SK-N-SH treated with all-trans-retinoic acid at 6 μM for 48 hours (cell line): Measurements from ENCODE around the gene ECE1.

Experiments used
- ATAC-seq: fragments of 200-7000 bp; cut with Tn5 transposase; 3 replicates; pipeline ENCODE4 v1.9.1; 2020; ENCODE audit warnings: mild to moderate bottlenecking, moderate library complexity
- ARNTL ChIP-seq: fragments of 450-650 bp; formaldehyde crosslinking; IDR thresholded peaks from 2 replicates; pipeline ENCODE4 v1.5.0; 2020; ENCODE audit warnings: low read depth, mild to moderate bottlenecking, moderate library complexity, borderline replicate concordance
- CREB5 ChIP-seq: fragments of 250-450 bp; sonication (Bioruptor Pico); IDR thresholded peaks from 2 replicates; pipeline ENCODE4 v1.5.1; 2020; ENCODE audit warnings: low read depth, mild to moderate bottlenecking, moderate library complexity
- CSDC2 ChIP-seq: fragments of 250-450 bp; sonication (Bioruptor Pico); IDR thresholded peaks from 2 replicates; pipeline ENCODE4 v1.5.0; 2020; ENCODE audit warnings: mild to moderate bottlenecking, moderate library complexity
- ESRRG ChIP-seq: fragments of 250-450 bp; sonication (Bioruptor Pico); IDR thresholded peaks from 2 replicates; pipeline ENCODE4 v1.6.1; 2021; ENCODE audit warnings: mild to moderate bottlenecking
- GLIS3 ChIP-seq: fragments of 250-450 bp; sonication (Bioruptor Pico); IDR thresholded peaks from 2 replicates; pipeline ENCODE4 v1.5.0; 2020; ENCODE audit warnings: mild to moderate bottlenecking, moderate library complexity
- ISL1 ChIP-seq: fragments of 250-450 bp; sonication (Bioruptor Pico); IDR thresholded peaks from 2 replicates; pipeline ENCODE4 v2.1.2; 2022; ENCODE audit warnings: mild to moderate bottlenecking, moderate library complexity
- OSR1 ChIP-seq: fragments of 250-450 bp; sonication (Bioruptor Pico); IDR thresholded peaks from 2 replicates; pipeline ENCODE4 v1.8.0; 2022; ENCODE audit warnings: moderate library complexity, mild to moderate bottlenecking, inconsistent platforms
- PATZ1 ChIP-seq: fragments of 250-450 bp; sonication (Bioruptor Pico); IDR thresholded peaks from 2 replicates; pipeline ENCODE4 v1.8.0; 2020; ENCODE audit warnings: mild to moderate bottlenecking, moderate library complexity, borderline replicate concordance
- POU6F1 ChIP-seq: fragments of 250-450 bp; sonication (Bioruptor Pico); IDR thresholded peaks from 2 replicates; pipeline ENCODE4 v1.8.0; 2021; ENCODE audit warnings: low read depth, mild to moderate bottlenecking, moderate library complexity, borderline replicate concordance
- PPARA ChIP-seq: fragments of 250-450 bp; sonication (Bioruptor Pico); IDR thresholded peaks from 2 replicates; pipeline ENCODE4 v1.5.0; 2020; ENCODE audit warnings: mild to moderate bottlenecking, borderline replicate concordance
- SNAI2 ChIP-seq: fragments of 250-450 bp; sonication (Bioruptor Pico); IDR thresholded peaks from 2 replicates; pipeline ENCODE4 v1.5.0; 2020; ENCODE audit warnings: mild to moderate bottlenecking, moderate library complexity
- TOX ChIP-seq: fragments of 250-450 bp; sonication (Bioruptor Pico); IDR thresholded peaks from 2 replicates; pipeline ENCODE4 v1.8.0; 2021; ENCODE audit warnings: mild to moderate bottlenecking, moderate library complexity, borderline replicate concordance
- ZFP3 ChIP-seq: fragments of 250-450 bp; sonication (Bioruptor Pico); IDR thresholded peaks from 2 replicates; pipeline ENCODE4 v1.5.0; 2020; ENCODE audit warnings: mild to moderate bottlenecking, moderate library complexity
- ZNF565 ChIP-seq: fragments of 450-650 bp; formaldehyde crosslinking; conservative IDR thresholded peaks from 2 replicates; pipeline ENCODE4 v1.5.0; 2020; ENCODE audit warnings: low read depth, mild to moderate bottlenecking, moderate library complexity
- ZNF70 ChIP-seq: fragments of 450-650 bp; formaldehyde crosslinking; IDR thresholded peaks from 2 replicates; pipeline ENCODE4 v1.5.0; 2020; ENCODE audit warnings: mild to moderate bottlenecking, moderate library complexity
- ZNF8 ChIP-seq: fragments of 450-650 bp; formaldehyde crosslinking; IDR thresholded peaks from 2 replicates; pipeline ENCODE4 v1.5.0; 2020; ENCODE audit warnings: mild to moderate bottlenecking, moderate library complexity
- TF ChIP-seq, protein P1 (sequence below): fragments of 250-450 bp; sonication (Bioruptor Pico); IDR thresholded peaks from 2 replicates; pipeline ENCODE4 v1.5.0; 2020; ENCODE audit warnings: mild to moderate bottlenecking, moderate library complexity
- TF ChIP-seq, protein P2 (sequence below): fragments of 250-450 bp; sonication (Bioruptor Pico); IDR thresholded peaks from 2 replicates; pipeline ENCODE4 v1.5.1; 2021; ENCODE audit warnings: mild to moderate bottlenecking, moderate library complexity

Gene ECE1

DNA sequence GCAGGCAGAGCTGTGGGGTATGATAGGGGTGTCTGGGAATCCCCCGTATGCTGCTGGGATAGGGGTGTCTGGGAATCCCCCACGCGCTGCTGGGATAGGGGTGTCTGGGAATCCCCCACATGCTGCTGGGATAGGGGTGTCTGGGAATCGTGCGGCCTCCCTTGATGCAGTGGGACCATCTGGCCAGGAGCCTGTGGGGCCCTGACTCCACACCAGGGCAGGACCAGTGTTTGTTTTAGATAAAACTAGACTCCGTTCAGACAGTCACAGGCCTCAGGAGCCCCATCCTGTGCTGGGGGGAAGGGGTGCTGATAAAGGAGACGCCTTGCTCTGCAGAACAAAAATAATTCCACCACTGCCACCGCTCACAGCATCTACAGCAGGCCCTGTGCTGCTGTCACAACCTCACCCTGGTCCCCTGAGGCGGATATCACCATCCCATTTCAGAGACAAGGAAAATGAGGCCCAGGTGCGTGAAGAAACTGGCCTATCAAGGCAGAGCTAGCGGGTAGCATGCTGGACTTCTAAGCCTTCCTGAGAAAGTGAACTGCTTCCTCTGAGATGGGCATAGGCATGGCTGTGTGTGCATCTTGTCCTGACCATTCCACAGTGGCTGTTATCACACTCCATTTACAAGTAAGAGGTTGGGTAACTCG lies 24.0 kb downstream of the ECE1 start (continued):
- TF ChIP-seq PATZ1 (CRISPR knock-in tag) (no peak), PPARA (CRISPR knock-in tag) (no peak), ARNTL (CRISPR knock-in tag) (no peak), OSR1 (no peak), ESRRG (no peak), GLIS3 (CRISPR knock-in tag) (no peak)

- ATAC-seq: no peak
- TF ChIP-seq CSDC2 (CRISPR knock-in tag): no peak
- no peak for TF ChIP-seq ZNF565 (CRISPR knock-in tag)
- no peak for TF ChIP-seq ZNF70 (CRISPR knock-in tag)
- no peak for TF ChIP-seq GLIS3 (CRISPR knock-in tag)
- no peak for TF ChIP-seq CREB5 (CRISPR knock-in tag)
- TF ChIP-seq SNAI2 (CRISPR knock-in tag): no peak
- no peak for TF ChIP-seq PPARA (CRISPR knock-in tag)
- no peak for TF ChIP-seq TOX (CRISPR knock-in tag)
- TF ChIP-seq, protein P1, sequence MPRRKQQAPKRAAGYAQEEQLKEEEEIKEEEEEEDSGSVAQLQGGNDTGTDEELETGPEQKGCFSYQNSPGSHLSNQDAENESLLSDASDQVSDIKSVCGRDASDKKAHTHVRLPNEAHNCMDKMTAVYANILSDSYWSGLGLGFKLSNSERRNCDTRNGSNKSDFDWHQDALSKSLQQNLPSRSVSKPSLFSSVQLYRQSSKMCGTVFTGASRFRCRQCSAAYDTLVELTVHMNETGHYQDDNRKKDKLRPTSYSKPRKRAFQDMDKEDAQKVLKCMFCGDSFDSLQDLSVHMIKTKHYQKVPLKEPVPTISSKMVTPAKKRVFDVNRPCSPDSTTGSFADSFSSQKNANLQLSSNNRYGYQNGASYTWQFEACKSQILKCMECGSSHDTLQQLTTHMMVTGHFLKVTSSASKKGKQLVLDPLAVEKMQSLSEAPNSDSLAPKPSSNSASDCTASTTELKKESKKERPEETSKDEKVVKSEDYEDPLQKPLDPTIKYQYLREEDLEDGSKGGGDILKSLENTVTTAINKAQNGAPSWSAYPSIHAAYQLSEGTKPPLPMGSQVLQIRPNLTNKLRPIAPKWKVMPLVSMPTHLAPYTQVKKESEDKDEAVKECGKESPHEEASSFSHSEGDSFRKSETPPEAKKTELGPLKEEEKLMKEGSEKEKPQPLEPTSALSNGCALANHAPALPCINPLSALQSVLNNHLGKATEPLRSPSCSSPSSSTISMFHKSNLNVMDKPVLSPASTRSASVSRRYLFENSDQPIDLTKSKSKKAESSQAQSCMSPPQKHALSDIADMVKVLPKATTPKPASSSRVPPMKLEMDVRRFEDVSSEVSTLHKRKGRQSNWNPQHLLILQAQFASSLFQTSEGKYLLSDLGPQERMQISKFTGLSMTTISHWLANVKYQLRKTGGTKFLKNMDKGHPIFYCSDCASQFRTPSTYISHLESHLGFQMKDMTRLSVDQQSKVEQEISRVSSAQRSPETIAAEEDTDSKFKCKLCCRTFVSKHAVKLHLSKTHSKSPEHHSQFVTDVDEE (CRISPR knock-in tag): no peak
- no peak for TF ChIP-seq ESRRG
- TF ChIP-seq ZNF8 (CRISPR knock-in tag): no peak
- TF ChIP-seq, all 23 proteins: peak for 0
Observed at GRCh38 chr1:21265644-21266043, 24.6 kb downstream of the ECE1 start.

- TF ChIP-seq PATZ1 (CRISPR knock-in tag) (no peak), ZNF8 (CRISPR knock-in tag) (no peak), ZNF70 (CRISPR knock-in tag) (no peak), OSR1 (no peak), SNAI2 (CRISPR knock-in tag) (no peak), CREB5 (CRISPR knock-in tag) (no peak), ZNF565 (CRISPR knock-in tag) (no peak), POU6F1 (CRISPR knock-in tag) (no peak), CSDC2 (CRISPR knock-in tag) (no peak), ZFP3 (no peak), ISL1 (no peak), PPARA (CRISPR knock-in tag) (no peak)
- TF ChIP-seq, protein P2, sequence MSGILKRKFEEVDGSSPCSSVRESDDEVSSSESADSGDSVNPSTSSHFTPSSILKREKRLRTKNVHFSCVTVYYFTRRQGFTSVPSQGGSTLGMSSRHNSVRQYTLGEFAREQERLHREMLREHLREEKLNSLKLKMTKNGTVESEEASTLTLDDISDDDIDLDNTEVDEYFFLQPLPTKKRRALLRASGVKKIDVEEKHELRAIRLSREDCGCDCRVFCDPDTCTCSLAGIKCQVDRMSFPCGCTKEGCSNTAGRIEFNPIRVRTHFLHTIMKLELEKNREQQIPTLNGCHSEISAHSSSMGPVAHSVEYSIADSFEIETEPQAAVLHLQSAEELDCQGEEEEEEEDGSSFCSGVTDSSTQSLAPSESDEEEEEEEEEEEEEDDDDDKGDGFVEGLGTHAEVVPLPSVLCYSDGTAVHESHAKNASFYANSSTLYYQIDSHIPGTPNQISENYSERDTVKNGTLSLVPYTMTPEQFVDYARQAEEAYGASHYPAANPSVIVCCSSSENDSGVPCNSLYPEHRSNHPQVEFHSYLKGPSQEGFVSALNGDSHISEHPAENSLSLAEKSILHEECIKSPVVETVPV (CRISPR knock-in tag): no peak
- TF ChIP-seq, all 23 proteins: peak for 0
- ATAC-seq: no peak
Observed at GRCh38 chr1:21264898-21265297, 25.4 kb downstream of the ECE1 start.
